MM.1S (cell line): ENCODE results near the gene NUSAP1.

Experiments used
- EZH2 ChIP-seq: fragments of 300-600 bp; sonication (generic); optimal IDR thresholded peaks from 2 replicates; pipeline ENCODE3; 2017; ENCODE audit warnings: low read depth, mild to moderate bottlenecking, antibody characterized with exemption, low read length, mixed read lengths
- TF ChIP-seq, protein P1 (sequence below): fragments of 300-600 bp; sonication (generic); IDR thresholded peaks from 2 replicates; pipeline ENCODE4 v1.5.1; 2016; ENCODE audit warnings: antibody characterized with exemption, low read length, mixed read lengths

DNA sequence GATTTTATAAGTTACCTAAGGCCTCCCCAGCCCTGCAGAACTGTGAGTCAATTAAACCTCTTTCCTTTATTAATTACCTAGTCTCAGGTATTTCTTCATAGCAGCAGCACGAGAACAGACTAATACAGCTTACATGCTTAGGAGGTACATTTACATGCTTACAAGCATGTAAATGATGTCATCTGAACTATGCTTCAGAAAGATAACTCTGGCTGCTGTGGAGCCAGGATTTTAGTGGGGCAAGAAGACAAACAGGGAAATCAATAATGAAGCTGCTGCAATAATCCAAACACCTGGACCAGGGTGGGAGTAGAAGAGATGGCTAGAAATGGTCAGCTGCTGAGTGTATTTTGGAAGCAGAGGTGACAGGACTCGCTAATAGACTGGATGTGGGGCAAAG is 60.0 kb downstream of the NUSAP1 start:
- TF ChIP-seq EZH2: no peak
- TF ChIP-seq, protein P1, sequence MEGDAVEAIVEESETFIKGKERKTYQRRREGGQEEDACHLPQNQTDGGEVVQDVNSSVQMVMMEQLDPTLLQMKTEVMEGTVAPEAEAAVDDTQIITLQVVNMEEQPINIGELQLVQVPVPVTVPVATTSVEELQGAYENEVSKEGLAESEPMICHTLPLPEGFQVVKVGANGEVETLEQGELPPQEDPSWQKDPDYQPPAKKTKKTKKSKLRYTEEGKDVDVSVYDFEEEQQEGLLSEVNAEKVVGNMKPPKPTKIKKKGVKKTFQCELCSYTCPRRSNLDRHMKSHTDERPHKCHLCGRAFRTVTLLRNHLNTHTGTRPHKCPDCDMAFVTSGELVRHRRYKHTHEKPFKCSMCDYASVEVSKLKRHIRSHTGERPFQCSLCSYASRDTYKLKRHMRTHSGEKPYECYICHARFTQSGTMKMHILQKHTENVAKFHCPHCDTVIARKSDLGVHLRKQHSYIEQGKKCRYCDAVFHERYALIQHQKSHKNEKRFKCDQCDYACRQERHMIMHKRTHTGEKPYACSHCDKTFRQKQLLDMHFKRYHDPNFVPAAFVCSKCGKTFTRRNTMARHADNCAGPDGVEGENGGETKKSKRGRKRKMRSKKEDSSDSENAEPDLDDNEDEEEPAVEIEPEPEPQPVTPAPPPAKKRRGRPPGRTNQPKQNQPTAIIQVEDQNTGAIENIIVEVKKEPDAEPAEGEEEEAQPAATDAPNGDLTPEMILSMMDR: no peak
